Left lung (tissue), 10 donors: ENCODE data around the gene SPINK1. TPM values are rescaled to one million over a fixed set of nuclear protein-coding genes. Genes with fewer than 3 reads are reported as not detected.

Experiments used
- ATAC-seq: fragments of 200-7000 bp; cut with Tn5 transposase; one replicate; pipeline ENCODE4 v1.9.1; 2020; ENCODE audit warnings: moderate library complexity
- DNase-seq, 4 donors: peaks; one replicate each; pipeline ENCODE4 v3.0.0-alpha.2; 2013 to 2020
- H3K27ac ChIP-seq, 2 donors: fragments of 200-600 bp; sonication (generic) in 1 of 2; one replicate each; pipeline versions ENCODE4 v1.5.0 to v1.8.0; 2020 to 2021
- H3K27me3 ChIP-seq, 2 donors: fragments of 200-600 bp; sonication (generic) in 1 of 2; one replicate each; pipeline versions ENCODE4 v1.5.0 to v1.8.0; 2020 to 2021
- H3K36me3 ChIP-seq, 2 donors: fragments of 200-600 bp; sonication (generic) in 1 of 2; one replicate each; pipeline versions ENCODE4 v1.5.0 to v1.8.0; 2020 to 2021
- H3K4me1 ChIP-seq, 2 donors: fragments of 200-600 bp; one replicate each; pipeline ENCODE4 v1.8.0; 2021
- H3K4me3 ChIP-seq, 2 donors: fragments of 200-600 bp; sonication (generic) in 1 of 2; one replicate each; pipeline versions ENCODE4 v1.5.0 to v1.8.0; 2020 to 2021; ENCODE audit warnings: mild to moderate bottlenecking in 1 of 2
- H3K9me3 ChIP-seq, 2 donors: fragments of 200-600 bp; sonication (generic) in 1 of 2; one replicate each; pipeline versions ENCODE4 v1.5.0 to v1.8.0; 2020 to 2021
- intact Hi-C, 2 donors: fragments of 100-400 bp; cut with DNase I; formaldehyde crosslinking; loops; one replicate each; pipeline versions ENCODE4 v1.11.2 to v1.14.2; 2022
- polyA plus RNA-seq, 6 donors: library from polyadenylated mRNA; unstranded; fragments of 120-200 nt; gene quantifications; one replicate each; pipeline ENCODE4 v1.2.1, GENCODE V29; 2013; ENCODE audit not compliant: insufficient read length in 6 of 6
- total RNA-seq, 2 donors: library from RNA; stranded (reverse); fragmentation: NEBNext Ultra II Directional; extraction: Animal tissue kit (Norgen Biotek cat#: 25700); gene quantifications; one replicate each; pipeline ENCODE4 v1.2.1, GENCODE V29; 2021
- TF ChIP-seq, protein P1 (sequence below), 2 donors: fragments of 200-600 bp; sonication (generic) in 1 of 2; IDR thresholded peaks; one replicate each; pipeline versions ENCODE4 v1.5.0 to v1.8.0; 2021; ENCODE audit warnings: antibody characterized with exemption in 2 of 2
- donor health status: DM: no; HTN: yes; CAD: no.
- donor health status: DM: no; HTN: no; CAD: no.

The SPINK1 gene
- total and polyA plus RNA-seq, 8 donors, result 0.61 to 74.5 (median 1.4) TPM

DNA sequence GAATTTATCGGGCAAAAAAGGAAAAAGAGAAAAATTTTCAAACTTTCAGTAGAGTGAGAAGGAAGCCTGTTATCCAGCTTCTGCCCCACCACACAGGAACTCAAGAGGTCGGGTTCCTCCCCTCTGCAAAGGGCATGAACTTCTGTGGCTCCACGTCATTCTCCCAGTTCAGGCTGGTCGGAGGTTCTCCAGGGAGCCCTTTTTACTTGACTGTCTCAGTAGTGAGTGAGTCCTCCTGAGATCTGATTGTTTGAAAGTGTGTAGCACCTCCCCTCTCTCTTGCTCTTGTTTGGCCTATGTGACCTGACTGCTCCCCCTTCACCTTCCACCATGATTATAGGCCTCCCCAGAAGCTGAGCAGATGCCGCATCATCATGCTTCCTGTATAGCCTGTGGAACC, 9.7 kb downstream of the SPINK1 start:
- ATAC-seq, result peak; percentile 48
- Histone ChIP-seq H3K9me3 (no peaks in the 10 kb centered on the region), H3K4me3 (no peak overlapping the region), H3K36me3 (no peaks in the 10 kb centered on the region), H3K4me1 (no peaks in the 10 kb centered on the region), H3K27me3 (no peaks in the 10 kb centered on the region), H3K27ac (no peak overlapping the region)
- intact Hi-C loops, result loop anchor here in 1 of 2 donors (2.0 kb wide), 1 partner anchor 195 kb away; no protein-coding TSS in a partner anchor
- TF ChIP-seq, protein P1, sequence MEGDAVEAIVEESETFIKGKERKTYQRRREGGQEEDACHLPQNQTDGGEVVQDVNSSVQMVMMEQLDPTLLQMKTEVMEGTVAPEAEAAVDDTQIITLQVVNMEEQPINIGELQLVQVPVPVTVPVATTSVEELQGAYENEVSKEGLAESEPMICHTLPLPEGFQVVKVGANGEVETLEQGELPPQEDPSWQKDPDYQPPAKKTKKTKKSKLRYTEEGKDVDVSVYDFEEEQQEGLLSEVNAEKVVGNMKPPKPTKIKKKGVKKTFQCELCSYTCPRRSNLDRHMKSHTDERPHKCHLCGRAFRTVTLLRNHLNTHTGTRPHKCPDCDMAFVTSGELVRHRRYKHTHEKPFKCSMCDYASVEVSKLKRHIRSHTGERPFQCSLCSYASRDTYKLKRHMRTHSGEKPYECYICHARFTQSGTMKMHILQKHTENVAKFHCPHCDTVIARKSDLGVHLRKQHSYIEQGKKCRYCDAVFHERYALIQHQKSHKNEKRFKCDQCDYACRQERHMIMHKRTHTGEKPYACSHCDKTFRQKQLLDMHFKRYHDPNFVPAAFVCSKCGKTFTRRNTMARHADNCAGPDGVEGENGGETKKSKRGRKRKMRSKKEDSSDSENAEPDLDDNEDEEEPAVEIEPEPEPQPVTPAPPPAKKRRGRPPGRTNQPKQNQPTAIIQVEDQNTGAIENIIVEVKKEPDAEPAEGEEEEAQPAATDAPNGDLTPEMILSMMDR (IDR thresholded peaks at IDR 0.05), result no peak
- DNase-seq, result no peak

DNA sequence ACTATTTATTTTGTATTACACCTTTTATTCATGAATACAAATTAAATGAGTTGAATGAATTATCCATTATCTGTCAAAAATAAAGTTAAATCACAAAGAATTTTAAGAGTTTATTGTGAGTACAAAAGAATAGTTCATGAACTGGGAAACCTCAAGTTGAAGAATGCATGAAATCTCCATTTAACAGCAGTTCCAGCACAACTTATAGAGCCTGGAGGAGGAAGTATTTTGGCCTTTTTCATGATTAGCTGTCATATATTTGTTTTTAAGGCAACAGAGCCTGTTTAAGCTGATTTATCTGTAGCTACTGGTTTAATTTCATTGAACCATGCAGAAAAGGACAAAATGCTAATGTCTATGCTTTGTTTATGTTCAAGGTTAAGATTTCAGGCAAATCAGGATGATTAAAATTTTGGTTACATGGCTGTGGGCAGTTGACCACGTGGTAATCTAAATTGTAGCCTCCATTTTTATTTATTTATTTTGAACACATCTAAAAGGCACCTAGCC, 12.2 kb downstream of the SPINK1 start:
- Histone ChIP-seq H3K27me3 (no peaks in the 10 kb centered on the region), H3K4me1 (no peaks in the 10 kb centered on the region), H3K9me3 (no peaks in the 10 kb centered on the region), H3K4me3 (no peak overlapping the region), H3K36me3 (no peaks in the 10 kb centered on the region), H3K27ac (no peak overlapping the region)
- intact Hi-C loops, result no loop called here
- ATAC-seq, result no peak
- TF ChIP-seq, protein P1 (IDR thresholded peaks at IDR 0.05), result no peak
- DNase-seq, result no peak

DNA sequence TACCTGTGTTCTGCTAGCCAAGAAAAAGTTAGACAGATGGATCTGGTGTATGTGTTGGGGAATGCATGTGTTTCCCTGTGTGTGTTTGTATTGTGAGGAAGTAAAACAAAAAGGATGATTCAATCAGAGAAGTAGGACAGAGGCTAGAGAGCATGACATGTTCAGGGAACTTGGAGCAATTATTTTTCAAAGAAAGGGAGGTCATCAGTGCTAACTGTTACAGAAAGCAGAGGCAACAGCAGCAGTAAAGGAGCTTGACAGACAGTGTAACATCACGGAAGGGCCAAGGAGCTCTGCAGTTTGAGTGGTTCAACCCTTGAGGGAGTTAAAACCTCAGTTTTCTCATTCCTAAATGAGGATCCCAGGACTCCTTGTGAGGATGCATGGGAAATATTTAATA, 13.2 kb downstream of the SPINK1 start:
- intact Hi-C loops, result no loop called here
- H3K27me3 ChIP-seq, result no peaks in the 10 kb centered on the region
- TF ChIP-seq, protein P1 (IDR thresholded peaks at IDR 0.05), result no peak
- no peaks in the 10 kb centered on the region for H3K4me1 ChIP-seq
- peak; percentile 58 for ATAC-seq
- DNase-seq, result no peak
- no peaks in the 10 kb centered on the region for H3K9me3 ChIP-seq
- H3K4me3 ChIP-seq, result no peak overlapping the region
- H3K36me3 ChIP-seq, result no peaks in the 10 kb centered on the region
- H3K27ac ChIP-seq, result peak overlapping the region in 1 of 2 donors; percentile 5

DNA sequence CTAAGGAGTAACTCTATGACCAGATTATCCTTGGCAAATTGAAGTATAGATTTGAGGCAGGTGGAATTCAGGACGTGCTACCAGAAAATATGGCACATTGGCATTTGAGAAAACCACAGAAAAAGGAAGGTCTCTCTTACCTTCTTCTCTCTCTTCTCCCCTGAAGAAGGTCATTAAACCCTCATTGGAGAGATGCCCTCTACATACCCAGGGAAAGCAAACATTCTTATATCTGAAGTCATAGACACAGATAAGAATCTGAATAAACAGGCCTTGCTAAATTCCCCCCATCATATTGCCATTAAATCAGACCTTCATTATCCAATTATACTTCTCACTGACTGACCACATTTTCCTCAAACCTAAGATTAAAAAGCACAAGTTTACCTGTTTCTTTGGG, 17.8 kb downstream of the SPINK1 start:
- intact Hi-C loops, result no loop called here
- no peak for ATAC-seq
- no peak overlapping the region for H3K4me3 ChIP-seq
- H3K36me3 ChIP-seq, result no peaks in the 10 kb centered on the region
- DNase-seq, result no peak
- no peaks in the 10 kb centered on the region for H3K4me1 ChIP-seq
- no peak overlapping the region for H3K27ac ChIP-seq
- H3K27me3 ChIP-seq, result no peaks in the 10 kb centered on the region
- no peaks in the 10 kb centered on the region for H3K9me3 ChIP-seq
- TF ChIP-seq, protein P1 (IDR thresholded peaks at IDR 0.05), result no peak

DNA sequence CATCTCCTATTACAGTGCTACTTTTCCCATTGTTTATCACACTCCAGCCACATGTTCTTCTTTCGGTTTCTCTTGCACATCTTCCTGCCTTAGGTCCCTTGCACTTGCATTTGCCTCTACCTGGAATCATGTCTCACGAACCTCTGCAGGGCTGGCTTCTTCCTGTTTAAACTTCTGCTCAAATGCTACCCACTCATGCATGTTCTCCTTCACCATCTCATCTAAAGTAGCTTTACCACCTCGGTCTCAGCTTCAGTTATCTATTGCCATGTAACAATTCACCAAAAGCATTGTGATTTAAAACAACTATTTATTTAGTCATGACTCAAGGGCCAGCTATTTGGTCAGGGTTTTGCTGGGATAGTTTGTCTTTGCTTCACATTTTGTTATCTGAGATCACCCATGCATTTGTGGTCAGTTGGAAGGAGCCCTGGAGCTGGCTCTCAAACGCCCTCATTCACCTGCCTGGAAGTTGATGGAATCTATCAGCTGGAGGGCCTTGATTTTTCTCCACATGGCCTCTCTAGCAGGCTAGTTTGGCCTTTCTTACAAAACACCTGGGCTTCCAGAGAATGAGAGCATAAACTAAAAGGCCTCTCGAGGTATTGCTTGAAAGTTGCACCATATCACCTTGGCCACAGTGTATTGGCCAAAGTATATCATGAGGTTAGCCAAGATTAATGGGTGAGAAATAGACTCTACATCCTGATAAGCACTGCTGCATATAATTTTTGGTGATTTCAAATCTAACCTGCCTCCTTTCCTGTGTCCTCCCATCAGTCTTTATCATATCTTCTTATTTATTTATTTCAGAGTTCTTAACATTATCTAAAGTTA, 21.4 kb downstream of the SPINK1 start:
- H3K4me1 ChIP-seq, result peaks cover 0 to 9% of the 10 kb centered on the region in 2 donors
- no peak overlapping the region for H3K27ac ChIP-seq
- H3K27me3 ChIP-seq, result no peaks in the 10 kb centered on the region
- H3K9me3 ChIP-seq, result no peaks in the 10 kb centered on the region
- H3K4me3 ChIP-seq, result no peak overlapping the region
- ATAC-seq (no peak), DNase-seq (no peak)
- TF ChIP-seq, protein P1 (IDR thresholded peaks at IDR 0.05), result no peak
- H3K36me3 ChIP-seq, result no peaks in the 10 kb centered on the region
- intact Hi-C loops, result no loop called here
